K562 (cell line): Measurements from ENCODE around the gene LIF. TPM values are rescaled to one million over a fixed set of nuclear protein-coding genes. Genes with fewer than 3 reads are reported as not detected.
A peak's percentile ranks its signal among the peaks of the same experiment; 100 is the strongest.

ENCODE experiments used
- ATF3 ChIP-seq, 2 experiments: fragments of 450-650 bp in 1 of 2; sonication (generic) in 1 of 2; formaldehyde crosslinking in 1 of 2; IDR thresholded peaks in 1 of 2; conservative IDR thresholded peaks in 1 of 2; 2 replicates each; pipeline versions ENCODE4 v1.6.1 to v1.8.1; 2016 to 2023; ENCODE audit warnings: mild to moderate bottlenecking in 2 of 2, moderate library complexity in 2 of 2, inconsistent platforms in 1 of 2, missing genetic modification reagents in 1 of 2
- CHCHD3 ChIP-seq: fragments of 250-450 bp; sonication (Bioruptor Pico); IDR thresholded peaks from 2 replicates; pipeline ENCODE4 v2.1.2; 2022; ENCODE audit warnings: mild to moderate bottlenecking
- DNMT1 ChIP-seq: fragments of 450-650 bp; IDR thresholded peaks from 2 replicates; pipeline ENCODE4 v1.6.1; 2016; ENCODE audit warnings: antibody characterized with exemption, mild to moderate bottlenecking
- ETV5 ChIP-seq: sonication (generic); formaldehyde crosslinking; IDR thresholded peaks from 2 replicates; pipeline ENCODE4 v1.4.0; 2020; ENCODE audit warnings: low read depth, mild to moderate bottlenecking, missing genetic modification reagents
- HEY1 ChIP-seq: fragments of 250-450 bp; sonication (Bioruptor Pico); IDR thresholded peaks from 2 replicates; pipeline ENCODE4 v1.5.0; 2020; ENCODE audit warnings: mild to moderate bottlenecking, moderate library complexity, borderline replicate concordance
- JUND ChIP-seq, 2 experiments: IDR thresholded peaks; 2 replicates in 1 of 2; 3 replicates in 1 of 2; pipeline ENCODE4 v1.6.1; 2011; ENCODE audit warnings: borderline replicate concordance in 2 of 2, low read depth in 2 of 2, low read length in 2 of 2, improper control_type of control experiment in 1 of 2, missing biosample characterization in 1 of 2, missing genetic modification characterization in 1 of 2, missing genetic modification reagents in 1 of 2
- LCOR ChIP-seq: sonication (generic); formaldehyde crosslinking; IDR thresholded peaks from 2 replicates; pipeline ENCODE4 v1.8.0; 2022; ENCODE audit warnings: mild to moderate bottlenecking, missing genetic modification reagents
- NCOA1 ChIP-seq: fragments of 450-650 bp; IDR thresholded peaks from 2 replicates; pipeline ENCODE4 v1.6.1; 2016; ENCODE audit warnings: low read depth
- NR2F6 ChIP-seq: fragments of 450-650 bp; formaldehyde crosslinking; IDR thresholded peaks from 2 replicates; pipeline ENCODE4 v1.4.0; 2020; ENCODE audit warnings: mild to moderate bottlenecking
- ZNF324 ChIP-seq: fragments of 250-450 bp; sonication (Bioruptor Pico); IDR thresholded peaks from 2 replicates; pipeline ENCODE4 v1.4.0; 2020; ENCODE audit warnings: mild to moderate bottlenecking
- ZNF57 ChIP-seq: fragments of 450-650 bp; formaldehyde crosslinking; IDR thresholded peaks from 2 replicates; pipeline ENCODE4 v1.4.0; 2020; ENCODE audit warnings: mild to moderate bottlenecking, moderate library complexity
- ZNF583 ChIP-seq: fragments of 250-450 bp; sonication (Bioruptor Pico); IDR thresholded peaks from 2 replicates; pipeline ENCODE4 v1.4.0; 2020
- polyA plus RNA-seq, 8 experiments: library from polyadenylated mRNA; depleted of rRNA in 4 of 8; stranded (reverse) in 5 of 8; unstranded in 3 of 8; fragments of >200 nt; fragmentation: Nextera tagmentation in 2 of 8; fragmentation: Illumina TruSeq in 1 of 8; extraction: Ambion mirVana in 2 of 8; extraction: Trizol in 1 of 8; gene quantifications; 2 replicates each; pipeline versions ENCODE4 v1.2.1 to v1.2.3, GENCODE V29; 2011 to 2014; ENCODE audit warnings: inconsistent platforms in 1 of 8, missing spikeins in 1 of 8
- total RNA-seq, 7 experiments: library from RNA; depleted of rRNA in 6 of 7; stranded (reverse); fragments of >200 nt in 6 of 7; fragmentation: Illumina TruSeq in 2 of 7; extraction: Trizol in 2 of 7; gene quantifications; 2 replicates each; pipeline versions ENCODE4 v1.2.1 to v1.2.3, GENCODE V29; 2011 to 2021; ENCODE audit warnings: low replicate concordance in 1 of 7
- TF ChIP-seq, protein P1 (sequence below), 2 experiments: fragments of 450-650 bp; IDR thresholded peaks; 2 replicates each; pipeline ENCODE4 v1.6.1; 2016; ENCODE audit warnings: mild to moderate bottlenecking in 2 of 2, borderline replicate concordance in 1 of 2, low read depth in 1 of 2, moderate library complexity in 1 of 2
- TF ChIP-seq, protein P2 (sequence below): fragments of 450-650 bp; formaldehyde crosslinking; IDR thresholded peaks from 2 replicates; pipeline ENCODE4 v1.4.0; 2022; ENCODE audit warnings: missing genetic modification characterization
- TF ChIP-seq, protein P3 (sequence below): sonication (generic); formaldehyde crosslinking; IDR thresholded peaks from 2 replicates; pipeline ENCODE4 v1.9.0; 2022; ENCODE audit warnings: mild to moderate bottlenecking, missing genetic modification reagents

Gene LIF
- total and polyA plus RNA-seq, 9 of the 15 experiments (the other 6 are each of a cell fraction or from before 2014, with no cell fraction given): 0.05 to 0.39 (median 0.18) TPM; not detected in 3

DNA sequence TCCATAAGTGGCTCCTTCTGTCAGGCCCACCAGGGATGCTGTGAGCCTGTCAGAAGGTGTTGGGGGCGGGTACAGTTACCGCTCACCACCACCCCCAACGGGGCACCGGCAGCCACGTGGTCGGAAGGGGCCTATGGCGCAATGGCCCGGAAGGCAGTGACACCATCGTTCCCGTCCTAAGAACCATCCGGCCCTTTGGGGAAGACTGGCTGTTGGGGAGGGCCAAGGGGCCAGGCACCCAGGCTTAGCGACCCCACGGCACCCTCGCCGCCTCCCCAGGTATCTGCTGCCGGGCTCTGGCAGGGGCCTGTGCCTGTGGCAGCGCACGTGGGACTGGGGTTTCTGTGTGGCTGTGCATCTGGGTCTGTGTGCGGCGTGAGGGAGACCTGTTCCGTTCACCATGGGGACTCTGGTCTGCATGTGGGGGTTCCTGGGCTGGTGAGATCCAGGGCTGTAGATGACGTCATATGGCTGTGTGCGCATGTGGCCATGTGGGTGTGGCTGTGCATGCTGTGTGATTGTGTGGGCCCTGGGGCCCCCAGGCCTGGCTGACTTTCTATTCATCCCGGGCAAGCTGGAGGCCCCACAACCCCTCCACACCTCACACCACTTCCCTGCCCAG is 19.4 kb upstream of the LIF start (continued):
- TF ChIP-seq, protein P1, sequence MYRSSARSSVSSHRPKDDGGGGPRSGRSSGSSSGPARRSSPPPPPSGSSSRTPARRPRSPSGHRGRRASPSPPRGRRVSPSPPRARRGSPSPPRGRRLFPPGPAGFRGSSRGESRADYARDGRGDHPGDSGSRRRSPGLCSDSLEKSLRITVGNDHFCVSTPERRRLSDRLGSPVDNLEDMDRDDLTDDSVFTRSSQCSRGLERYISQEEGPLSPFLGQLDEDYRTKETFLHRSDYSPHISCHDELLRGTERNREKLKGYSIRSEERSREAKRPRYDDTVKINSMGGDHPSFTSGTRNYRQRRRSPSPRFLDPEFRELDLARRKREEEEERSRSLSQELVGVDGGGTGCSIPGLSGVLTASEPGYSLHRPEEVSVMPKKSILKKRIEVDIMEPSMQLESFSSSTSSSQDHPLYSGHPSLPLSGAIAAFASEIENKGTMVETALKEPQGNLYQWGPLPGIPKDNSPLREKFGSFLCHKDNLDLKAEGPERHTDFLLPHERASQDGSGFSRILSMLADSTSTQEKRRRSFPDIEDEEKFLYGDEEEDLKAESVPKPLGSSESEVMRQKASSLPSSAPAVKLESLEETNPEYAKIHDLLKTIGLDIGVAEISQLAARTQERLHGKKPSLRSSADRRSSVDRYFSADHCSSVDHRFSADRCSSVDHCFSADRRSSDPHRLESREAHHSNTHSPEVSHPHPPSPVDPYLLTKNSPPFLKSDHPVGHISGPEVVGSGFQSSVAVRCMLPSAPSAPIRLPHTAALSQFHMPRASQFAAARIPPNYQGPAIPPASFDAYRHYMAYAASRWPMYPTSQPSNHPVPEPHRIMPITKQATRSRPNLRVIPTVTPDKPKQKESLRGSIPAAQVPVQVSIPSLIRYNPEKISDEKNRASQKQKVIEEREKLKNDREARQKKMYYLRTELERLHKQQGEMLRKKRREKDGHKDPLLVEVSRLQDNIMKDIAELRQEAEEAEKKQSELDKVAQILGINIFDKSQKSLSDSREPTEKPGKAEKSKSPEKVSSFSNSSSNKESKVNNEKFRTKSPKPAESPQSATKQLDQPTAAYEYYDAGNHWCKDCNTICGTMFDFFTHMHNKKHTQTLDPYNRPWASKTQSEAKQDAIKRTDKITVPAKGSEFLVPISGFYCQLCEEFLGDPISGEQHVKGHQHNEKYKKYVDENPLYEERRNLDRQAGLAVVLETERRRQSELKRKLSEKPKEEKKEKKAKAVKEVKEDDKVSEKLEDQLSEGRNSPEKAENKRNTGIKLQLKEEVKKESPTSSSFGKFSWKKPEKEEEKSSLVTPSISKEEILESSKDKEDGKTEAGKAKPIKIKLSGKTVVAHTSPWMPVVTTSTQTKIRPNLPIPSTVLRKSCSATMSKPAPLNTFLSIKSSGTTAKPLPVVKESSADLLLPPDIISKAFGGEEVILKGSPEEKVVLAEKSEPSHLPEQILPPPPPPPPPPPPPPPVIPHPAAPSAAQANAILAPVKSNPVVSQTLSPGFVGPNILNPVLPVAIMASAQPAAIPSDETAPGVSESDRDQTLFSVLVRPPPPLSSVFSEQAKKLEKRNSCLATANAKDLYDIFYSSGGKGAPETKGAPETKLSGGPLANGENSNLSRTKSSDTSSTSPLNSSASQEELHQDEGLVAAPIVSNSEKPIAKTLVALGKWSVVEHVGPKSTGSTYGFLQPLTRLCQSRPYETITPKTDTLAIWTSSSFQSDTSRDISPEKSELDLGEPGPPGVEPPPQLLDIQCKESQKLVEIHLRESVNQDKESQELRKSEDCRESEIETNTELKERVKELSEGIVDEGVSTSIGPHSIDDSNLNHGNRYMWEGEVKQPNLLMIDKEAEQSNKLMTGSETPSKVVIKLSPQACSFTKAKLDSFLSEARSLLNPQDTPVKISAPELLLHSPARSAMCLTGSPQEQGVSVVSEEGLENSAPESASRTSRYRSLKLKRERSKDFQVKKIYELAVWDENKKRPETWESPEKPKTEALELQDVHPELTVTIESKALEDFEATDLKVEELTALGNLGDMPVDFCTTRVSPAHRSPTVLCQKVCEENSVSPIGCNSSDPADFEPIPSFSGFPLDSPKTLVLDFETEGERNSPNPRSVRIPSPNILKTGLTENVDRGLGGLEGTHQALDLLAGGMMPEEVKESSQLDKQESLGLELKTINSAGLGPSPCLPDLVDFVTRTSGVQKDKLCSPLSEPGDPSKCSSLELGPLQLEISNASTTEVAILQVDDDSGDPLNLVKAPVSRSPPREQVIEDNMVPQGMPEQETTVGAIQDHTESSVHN (IDR thresholded peaks at IDR 0.05; ENCODE audit: borderline replicate concordance in 1 of 2, low read depth in 1 of 2): no peak
- TF ChIP-seq ZNF583 (no peak), JUND (IDR thresholded peaks at IDR 0.05; ENCODE audit: borderline replicate concordance, low read depth, low read length) (peak; percentile 60), JUND (tag; IDR thresholded peaks at IDR 0.05; ENCODE audit: borderline replicate concordance, low read depth, low read length) (peak; percentile 56; the same call in 2 of the 3 replicates), LCOR (CRISPR knock-in tag) (no peak), NCOA1 (no peak), NR2F6 (CRISPR knock-in tag) (no peak), CHCHD3 (no peak), ETV5 (CRISPR knock-in tag) (no peak), DNMT1 (no peak), ATF3 (IDR thresholded peaks at IDR 0.05) (peak; percentile 94), ATF3 (CRISPR knock-in tag; conservative IDR thresholded peaks at IDR 0.05) (no peak), HEY1 (no peak), ZNF324 (no peak), ZNF57 (CRISPR knock-in tag) (no peak)
- TF ChIP-seq, protein P2, sequence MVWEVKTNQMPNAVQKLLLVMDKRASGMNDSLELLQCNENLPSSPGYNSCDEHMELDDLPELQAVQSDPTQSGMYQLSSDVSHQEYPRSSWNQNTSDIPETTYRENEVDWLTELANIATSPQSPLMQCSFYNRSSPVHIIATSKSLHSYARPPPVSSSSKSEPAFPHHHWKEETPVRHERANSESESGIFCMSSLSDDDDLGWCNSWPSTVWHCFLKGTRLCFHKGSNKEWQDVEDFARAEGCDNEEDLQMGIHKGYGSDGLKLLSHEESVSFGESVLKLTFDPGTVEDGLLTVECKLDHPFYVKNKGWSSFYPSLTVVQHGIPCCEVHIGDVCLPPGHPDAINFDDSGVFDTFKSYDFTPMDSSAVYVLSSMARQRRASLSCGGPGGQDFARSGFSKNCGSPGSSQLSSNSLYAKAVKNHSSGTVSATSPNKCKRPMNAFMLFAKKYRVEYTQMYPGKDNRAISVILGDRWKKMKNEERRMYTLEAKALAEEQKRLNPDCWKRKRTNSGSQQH: no peak
- TF ChIP-seq, protein P3, sequence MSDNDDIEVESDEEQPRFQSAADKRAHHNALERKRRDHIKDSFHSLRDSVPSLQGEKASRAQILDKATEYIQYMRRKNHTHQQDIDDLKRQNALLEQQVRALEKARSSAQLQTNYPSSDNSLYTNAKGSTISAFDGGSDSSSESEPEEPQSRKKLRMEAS: peak; percentile 7; the same call in 1 of the 2 replicates
